Putamen (tissue), 1 donor: ENCODE results near the gene TMEM132D.
"Not testable (repeated sequence)": the region's sequence is repeated elsewhere in the genome, so short reads cannot be mapped to it uniquely, and the experiment has no call there.

Source experiments
- DNase-seq: peaks from one replicate; pipeline ENCODE4 v3.0.0-alpha.2; 2016; ENCODE audit warnings: low spot score

Gene TMEM132D

GRCh38 chr12:129067491-129067890 lies 836.3 kb downstream of the TMEM132D start:
- DNase-seq: no peak

GRCh38 chr12:129064209-129064855 lies 839.5 kb downstream of the TMEM132D start:
- DNase-seq: no peak

DNA sequence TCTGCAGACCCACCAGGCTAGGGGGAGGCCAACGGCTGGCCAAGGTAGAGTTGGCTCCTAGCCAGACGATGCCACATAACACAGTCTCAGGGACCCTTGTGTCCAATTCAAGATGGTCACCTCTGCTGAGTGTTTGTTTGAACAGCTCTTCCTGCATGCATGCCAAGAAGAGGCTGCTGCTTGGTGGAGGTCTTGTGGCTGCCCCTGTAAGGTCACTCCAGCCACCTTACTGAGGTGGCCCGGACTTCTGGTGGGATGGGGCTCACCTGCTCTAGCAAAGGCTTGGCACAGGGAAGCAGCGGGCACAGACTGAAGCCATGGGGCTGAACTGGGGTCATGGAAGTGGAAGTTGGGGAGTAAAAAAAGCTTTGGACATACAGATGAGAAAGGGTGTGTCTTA lies 840.2 kb downstream of the TMEM132D start:
- DNase-seq: no peak

- no peak for DNase-seq
Measured at GRCh38 chr12:129053232-129053631, 850.6 kb downstream of the TMEM132D start.

DNA sequence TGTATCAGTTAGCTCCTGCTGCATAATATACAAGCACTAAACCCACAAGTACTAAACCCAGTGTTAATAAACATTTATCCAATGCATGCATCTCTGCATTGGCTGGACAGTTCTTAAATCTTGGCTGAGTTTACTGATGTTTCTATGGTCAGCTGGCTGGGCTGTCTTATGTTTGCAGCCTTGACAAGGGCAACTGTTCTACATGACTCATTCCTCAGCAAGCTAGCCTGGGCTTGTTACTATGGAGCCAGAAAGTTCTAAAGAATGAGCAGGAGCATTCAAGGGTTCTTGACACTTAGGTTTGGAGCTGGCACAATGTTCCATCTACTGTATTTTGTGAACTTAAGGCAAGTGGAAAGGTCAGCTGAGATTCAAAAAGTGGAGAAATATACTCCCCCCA lies 851.5 kb downstream of the TMEM132D start:
- no peak for DNase-seq

DNA sequence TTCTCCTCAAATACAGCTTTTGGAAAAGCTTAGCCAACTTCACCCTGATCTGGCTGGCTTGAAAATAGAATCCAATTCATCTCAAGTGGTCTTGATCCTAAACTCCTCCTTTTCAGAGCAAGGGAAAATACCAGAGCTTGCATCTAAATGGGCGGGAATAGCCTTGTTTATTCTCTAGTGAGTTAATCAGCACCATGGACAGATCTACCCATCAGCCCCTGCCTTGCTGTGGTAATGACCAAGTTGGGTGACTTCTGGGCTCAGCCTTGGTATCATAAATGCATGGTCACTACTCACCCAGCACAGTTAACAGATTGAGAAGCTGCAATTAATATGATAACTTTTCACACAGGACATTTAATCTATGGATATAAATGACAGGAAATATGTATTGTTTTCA lies 853.9 kb downstream of the TMEM132D start:
- no peak for DNase-seq

DNA sequence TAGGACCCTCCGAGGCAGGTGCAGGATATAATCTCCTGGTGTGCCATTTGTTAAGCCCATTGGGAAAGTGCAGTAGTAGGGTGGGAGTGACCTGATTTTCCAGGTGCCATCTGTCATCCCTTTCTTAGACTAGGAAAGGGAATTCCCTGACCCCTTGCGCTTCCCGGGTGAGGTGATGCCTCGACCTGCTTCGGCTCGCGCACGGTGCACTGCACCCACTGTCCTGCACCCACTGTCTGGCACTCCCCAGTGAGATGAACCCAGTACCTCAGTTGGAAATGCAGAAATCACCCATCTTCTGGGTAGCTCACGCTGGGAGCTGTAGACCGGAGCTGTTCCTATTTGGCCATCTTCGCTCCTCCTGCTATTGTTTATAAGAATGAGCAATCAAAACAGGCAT lies 860.5 kb downstream of the TMEM132D start:
- DNase-seq: not testable (repeated sequence)

GRCh38 chr12:129036135-129036534 lies 867.7 kb downstream of the TMEM132D start:
- no peak for DNase-seq

- DNase-seq: no peak
Measured at GRCh38 chr12:129034558-129035289, 869.1 kb downstream of the TMEM132D start.

- no peak for DNase-seq
Measured at GRCh38 chr12:129028844-129029243, 875.0 kb downstream of the TMEM132D start.

DNA sequence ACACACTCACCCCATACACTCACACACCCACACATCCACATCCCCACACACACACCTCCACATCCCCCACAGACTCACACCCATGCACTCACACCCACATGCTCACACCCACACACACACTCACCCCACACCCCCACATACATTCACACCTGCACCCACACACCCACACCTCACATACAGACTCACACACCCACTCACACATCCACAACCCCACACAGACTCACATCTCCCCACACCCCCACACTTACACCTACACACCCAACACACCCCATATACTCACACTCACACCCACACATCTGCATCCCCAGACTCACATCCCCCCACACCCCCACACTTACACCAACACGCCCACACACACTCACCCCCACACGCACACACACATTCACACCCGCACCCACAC lies 878.8 kb downstream of the TMEM132D start:
- DNase-seq: no peak
